Transverse colon (tissue), 3 donors: ENCODE results near the gene LBHD2.
A peak's percentile ranks its signal among the peaks of the same experiment; 100 is the strongest.

Source experiments
- CTCF ChIP-seq, 5 experiments: fragments of 200-600 bp in 3 of 5; fragments of 450-650 bp in 2 of 5; sonication (generic) in 3 of 5; IDR thresholded peaks; 1 replicate in 2 of 5; 2 replicates in 3 of 5; pipeline ENCODE4 v1.5.1; 2016 to 2017; ENCODE audit warnings: antibody characterized with exemption in 5 of 5, inconsistent platforms in 3 of 5, mild to moderate bottlenecking in 2 of 5, moderate library complexity in 1 of 5
- EP300 ChIP-seq: sonication (generic); formaldehyde crosslinking; IDR thresholded peaks from one replicate; pipeline ENCODE4 v1.6.1; 2017; ENCODE audit warnings: antibody characterized with exemption, low read depth
- POLR2A ChIP-seq: fragments of 450-650 bp; IDR thresholded peaks from one replicate; pipeline ENCODE4 v1.6.1; 2016; ENCODE audit warnings: antibody characterized with exemption, mild to moderate bottlenecking, moderate library complexity

GRCh38 chr14:103103461-103104388 is 19.7 kb downstream of the LBHD2 start:
- TF ChIP-seq CTCF (IDR thresholded peaks at IDR 0.05): peak in 4 of 5 experiments; percentile 16 to 69 (median 35)
- peak; percentile 31 for TF ChIP-seq POLR2A
- TF ChIP-seq EP300: no peak
